AG10803 (cell line): ENCODE data around the gene CCNJ.
A peak's percentile ranks its signal among the peaks of the same experiment; 100 is the strongest.

Experiments
- DNase-seq: peaks from one replicate; pipeline ENCODE4 v3.0.0; 2010; ENCODE audit warnings: low read depth
- H3K4me3 ChIP-seq: 2 replicates; pipeline ENCODE4 v1.5.1; 2011; ENCODE audit warnings: mild to moderate bottlenecking, low read length, control low read depth
- TF ChIP-seq, protein P1 (sequence below): conservative IDR thresholded peaks from 2 replicates; pipeline ENCODE4 v1.5.1; 2011; ENCODE audit warnings: mild to moderate bottlenecking, low read length, control low read depth, inconsistent platforms

CCNJ gene

DNA sequence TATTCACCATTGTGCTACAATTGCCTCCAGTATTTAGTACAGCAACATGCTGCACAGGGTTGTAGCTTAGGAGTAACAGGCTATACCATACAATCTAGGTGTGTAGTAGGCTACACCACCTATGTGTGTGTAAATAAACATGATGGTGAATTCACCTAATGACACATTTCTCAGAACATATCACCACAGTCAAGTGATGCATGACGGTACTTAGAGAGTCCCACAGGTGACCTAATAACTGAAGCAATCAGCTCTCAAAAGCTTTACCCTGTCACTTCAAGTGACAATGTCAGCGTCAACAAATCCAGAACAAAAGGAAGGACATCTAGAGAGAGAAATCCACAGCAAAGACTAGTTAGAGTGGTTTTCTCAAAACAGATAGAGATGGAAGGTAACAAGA, 38.8 kb downstream of the CCNJ start:
- no peak overlapping the region for H3K4me3 ChIP-seq
- no peak for DNase-seq
- TF ChIP-seq, protein P1, sequence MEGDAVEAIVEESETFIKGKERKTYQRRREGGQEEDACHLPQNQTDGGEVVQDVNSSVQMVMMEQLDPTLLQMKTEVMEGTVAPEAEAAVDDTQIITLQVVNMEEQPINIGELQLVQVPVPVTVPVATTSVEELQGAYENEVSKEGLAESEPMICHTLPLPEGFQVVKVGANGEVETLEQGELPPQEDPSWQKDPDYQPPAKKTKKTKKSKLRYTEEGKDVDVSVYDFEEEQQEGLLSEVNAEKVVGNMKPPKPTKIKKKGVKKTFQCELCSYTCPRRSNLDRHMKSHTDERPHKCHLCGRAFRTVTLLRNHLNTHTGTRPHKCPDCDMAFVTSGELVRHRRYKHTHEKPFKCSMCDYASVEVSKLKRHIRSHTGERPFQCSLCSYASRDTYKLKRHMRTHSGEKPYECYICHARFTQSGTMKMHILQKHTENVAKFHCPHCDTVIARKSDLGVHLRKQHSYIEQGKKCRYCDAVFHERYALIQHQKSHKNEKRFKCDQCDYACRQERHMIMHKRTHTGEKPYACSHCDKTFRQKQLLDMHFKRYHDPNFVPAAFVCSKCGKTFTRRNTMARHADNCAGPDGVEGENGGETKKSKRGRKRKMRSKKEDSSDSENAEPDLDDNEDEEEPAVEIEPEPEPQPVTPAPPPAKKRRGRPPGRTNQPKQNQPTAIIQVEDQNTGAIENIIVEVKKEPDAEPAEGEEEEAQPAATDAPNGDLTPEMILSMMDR, result no peak

DNA sequence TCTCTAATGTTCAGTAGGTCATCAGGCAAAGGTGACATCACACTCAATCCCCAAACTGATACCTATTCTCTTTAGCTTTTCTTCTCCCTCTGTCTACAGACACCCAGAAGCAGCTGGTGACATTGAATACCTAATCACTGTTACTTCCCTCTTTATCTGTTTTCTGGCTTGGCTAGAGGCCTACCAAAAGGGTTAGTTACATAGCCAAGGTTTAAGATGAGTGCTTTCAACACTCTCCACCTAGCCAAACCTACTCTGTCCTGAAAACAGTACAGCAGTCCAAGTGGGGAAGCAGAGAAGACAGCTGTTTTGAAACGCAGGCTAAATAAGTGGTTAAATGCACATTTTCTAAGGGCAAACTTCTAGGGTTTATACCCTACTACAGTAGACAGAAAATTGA, 39.4 kb downstream of the CCNJ start:
- DNase-seq, result no peak
- TF ChIP-seq, protein P1, result no peak
- H3K4me3 ChIP-seq, result no peak overlapping the region

- H3K4me3 ChIP-seq, result peak overlapping the region; percentile 92
- TF ChIP-seq, protein P1, result no peak
- DNase-seq, result no peak
Observed at GRCh38 chr10:96089116-96089515, 45.7 kb downstream of the CCNJ start.

- peak; percentile 98 for DNase-seq
- peak overlapping the region; percentile 92 for H3K4me3 ChIP-seq
- TF ChIP-seq, protein P1, result no peak
Observed at GRCh38 chr10:96089670-96090462, 46.5 kb downstream of the CCNJ start.

DNA sequence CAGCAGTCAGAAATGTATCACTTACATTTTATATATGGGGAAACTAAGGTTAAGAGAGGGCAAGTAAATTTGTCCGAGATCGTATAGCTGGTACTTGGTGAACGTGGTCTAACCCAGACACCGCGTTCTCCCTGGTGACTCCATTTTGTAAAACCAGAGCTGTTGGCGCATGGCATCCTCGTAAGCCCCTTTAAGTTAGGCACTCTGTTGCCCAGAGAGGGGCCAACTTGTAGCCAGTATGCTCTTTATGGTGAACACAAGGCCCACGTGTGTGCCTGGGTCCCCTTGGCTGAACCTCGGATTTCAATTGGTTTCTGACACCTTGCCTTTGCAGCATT, 47.0 kb downstream of the CCNJ start:
- DNase-seq, result no peak
- TF ChIP-seq, protein P1, result no peak
- H3K4me3 ChIP-seq, result peak overlapping the region; percentile 92

GRCh38 chr10:96092999-96093767, 49.8 kb downstream of the CCNJ start:
- no peak for DNase-seq
- TF ChIP-seq, protein P1, result no peak
- H3K4me3 ChIP-seq, result no peak overlapping the region

DNA sequence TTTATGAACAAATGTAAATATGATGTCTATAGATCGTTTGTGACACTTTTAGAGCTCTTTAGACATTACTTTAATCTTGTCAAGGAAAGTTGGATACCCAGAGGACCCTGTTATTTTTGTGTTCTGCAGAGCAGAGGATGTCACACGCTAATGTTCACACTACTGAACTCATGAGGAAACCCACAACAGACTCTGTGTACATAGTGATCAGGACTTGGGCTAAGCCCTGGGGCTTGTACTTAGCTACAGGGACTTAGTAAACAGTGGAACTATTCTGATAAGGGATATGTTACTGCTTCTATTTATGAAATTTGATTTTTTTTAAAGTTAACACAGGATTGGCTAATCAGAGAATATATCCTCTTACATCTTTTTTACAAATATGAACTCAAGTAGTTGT, 50.6 kb downstream of the CCNJ start:
- no peak overlapping the region for H3K4me3 ChIP-seq
- TF ChIP-seq, protein P1, result no peak
- DNase-seq, result no peak
